GM19467 (cell line): ENCODE results near the gene DPYSL3.
A peak's percentile ranks its signal among the peaks of the same experiment; 100 is the strongest.

Source experiments
- ATAC-seq: cut with Tn5 transposase; IDR thresholded peaks from one replicate; pipeline ENCODE4 v1.9.1; 2021; ENCODE audit warnings: mild to moderate bottlenecking, moderate library complexity; ENCODE audit not compliant: unreplicated experiment

The DPYSL3 gene

GRCh38 chr5:147474140-147474539 lies 35.7 kb downstream of the DPYSL3 start:
- ATAC-seq, result no peak

DNA sequence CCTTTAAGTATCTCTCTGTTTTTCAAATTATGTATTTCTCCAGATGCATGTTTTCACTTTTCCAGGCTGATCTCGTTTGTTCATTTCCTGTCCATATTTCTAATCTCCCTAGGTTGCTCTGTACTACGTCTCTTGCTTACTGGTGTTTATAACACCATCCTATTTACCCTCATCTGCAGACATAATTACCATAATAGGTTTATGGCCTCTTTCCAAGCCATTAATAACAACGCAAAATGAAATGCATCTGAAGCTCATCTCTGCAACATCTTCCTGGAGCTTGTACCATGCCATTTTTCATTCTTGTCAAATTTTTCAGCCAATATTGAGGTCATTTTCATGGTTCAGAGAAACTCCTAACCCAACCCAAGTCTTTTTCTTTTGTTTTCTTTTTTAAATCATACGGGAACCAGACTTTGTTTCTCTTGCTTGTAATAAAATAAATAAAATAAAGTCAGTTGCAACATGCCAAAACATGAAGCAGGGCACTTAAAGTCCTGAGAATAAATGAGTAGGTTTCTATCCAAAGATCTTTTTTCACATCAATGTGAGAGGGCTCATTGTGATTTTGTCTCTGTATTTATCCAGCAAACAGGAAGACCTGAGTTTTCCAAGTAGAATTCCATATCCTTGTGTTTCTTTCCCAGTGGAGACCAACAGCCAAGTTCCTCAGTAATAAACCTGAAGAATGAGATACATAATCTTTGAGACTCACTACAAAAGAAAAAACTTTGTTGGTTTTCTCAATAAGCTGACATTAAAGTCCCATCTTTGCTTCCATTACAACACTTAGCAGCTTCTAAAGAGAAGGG lies 37.0 kb downstream of the DPYSL3 start:
- no peak for ATAC-seq

GRCh38 chr5:147467973-147468508 lies 41.8 kb downstream of the DPYSL3 start:
- no peak for ATAC-seq

GRCh38 chr5:147466360-147466980 lies 43.4 kb downstream of the DPYSL3 start:
- ATAC-seq, result no peak

- no peak for ATAC-seq
These were observed 44.1 kb downstream of the DPYSL3 start for GRCh38 chr5:147465747-147466146.

GRCh38 chr5:147464211-147464610 lies 45.7 kb downstream of the DPYSL3 start:
- no peak for ATAC-seq

- ATAC-seq, result no peak
These were observed 48.0 kb downstream of the DPYSL3 start for GRCh38 chr5:147461915-147462314.

GRCh38 chr5:147460380-147460779 lies 49.5 kb downstream of the DPYSL3 start:
- no peak for ATAC-seq

DNA sequence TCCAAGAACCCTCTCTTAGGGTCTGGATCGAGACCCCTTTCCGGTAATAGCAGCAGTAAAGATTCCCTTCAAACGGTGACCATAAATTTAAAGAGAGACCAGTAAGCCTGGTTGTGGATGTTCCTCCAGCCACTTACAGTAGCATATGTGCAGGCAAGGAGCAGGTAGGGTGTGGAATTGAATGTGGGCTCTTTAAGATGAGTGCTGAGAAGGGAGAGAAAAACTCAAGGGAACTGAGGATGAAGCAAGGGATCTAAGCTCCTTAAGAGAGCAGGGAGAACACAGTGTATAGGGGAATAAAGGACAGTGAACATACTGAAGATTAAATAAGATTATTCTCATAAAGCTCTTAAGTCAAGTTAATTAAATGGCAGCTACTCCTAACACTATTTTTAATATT lies 51.3 kb downstream of the DPYSL3 start:
- no peak for ATAC-seq

DNA sequence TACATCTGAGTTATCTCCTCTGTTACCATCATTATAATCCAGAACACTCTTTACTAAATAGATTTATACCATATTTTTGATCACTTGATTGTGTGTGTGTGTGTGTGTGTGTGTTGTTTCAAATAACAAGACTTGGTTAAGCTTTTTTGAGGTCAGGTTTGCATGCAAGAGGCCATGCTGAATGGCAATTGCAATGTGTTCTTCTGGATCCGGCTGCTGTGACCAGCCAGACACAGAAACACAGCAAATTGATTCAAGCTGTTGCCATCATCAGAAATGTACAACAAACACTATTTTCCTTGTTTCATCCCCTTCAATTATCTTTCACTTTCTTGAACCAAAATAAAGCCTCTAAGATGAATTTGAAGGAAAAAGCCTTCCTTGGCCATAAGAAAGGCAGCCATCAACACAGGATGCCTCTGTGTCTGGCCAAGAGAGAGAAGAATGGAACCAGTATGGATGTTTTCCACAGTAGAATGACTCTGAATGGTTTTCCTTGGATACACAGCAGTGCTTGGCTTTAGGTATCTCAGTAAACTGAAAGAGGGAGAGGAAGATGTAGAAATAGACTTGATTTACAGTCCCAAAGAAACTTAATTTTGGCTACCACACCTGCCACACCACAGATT lies 53.9 kb downstream of the DPYSL3 start:
- ATAC-seq, result no peak

DNA sequence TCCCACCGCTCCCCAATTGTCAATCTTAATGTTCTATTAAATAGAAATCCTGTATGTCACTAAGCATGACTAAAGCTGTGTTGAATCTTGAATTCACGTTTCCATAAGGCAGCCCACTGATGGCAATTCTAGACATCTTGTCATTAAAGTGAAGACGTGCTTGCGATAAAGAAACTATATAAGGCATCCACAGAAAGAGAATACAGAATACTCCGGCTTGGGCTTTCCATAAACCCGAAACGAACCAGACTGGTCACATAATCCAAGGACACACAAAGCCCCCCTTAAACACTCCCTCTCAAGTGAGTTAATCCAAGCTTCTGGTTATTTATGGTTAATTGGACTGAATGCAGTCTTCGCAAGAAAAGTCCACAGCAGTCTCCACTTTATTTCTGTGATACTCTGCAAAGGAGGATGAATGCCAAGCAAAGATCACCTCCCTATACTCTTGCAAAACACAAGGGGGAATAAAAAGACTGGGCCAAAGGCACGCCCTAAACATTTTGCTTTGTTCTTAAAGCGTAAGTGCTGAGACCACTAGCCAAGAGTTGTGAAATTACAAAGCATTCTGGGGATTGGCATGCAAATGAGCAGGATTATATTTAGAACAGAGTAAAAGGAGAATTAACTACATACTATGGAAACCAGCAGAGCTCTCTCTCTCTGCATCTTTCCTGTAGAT lies 54.7 kb downstream of the DPYSL3 start:
- no peak for ATAC-seq

DNA sequence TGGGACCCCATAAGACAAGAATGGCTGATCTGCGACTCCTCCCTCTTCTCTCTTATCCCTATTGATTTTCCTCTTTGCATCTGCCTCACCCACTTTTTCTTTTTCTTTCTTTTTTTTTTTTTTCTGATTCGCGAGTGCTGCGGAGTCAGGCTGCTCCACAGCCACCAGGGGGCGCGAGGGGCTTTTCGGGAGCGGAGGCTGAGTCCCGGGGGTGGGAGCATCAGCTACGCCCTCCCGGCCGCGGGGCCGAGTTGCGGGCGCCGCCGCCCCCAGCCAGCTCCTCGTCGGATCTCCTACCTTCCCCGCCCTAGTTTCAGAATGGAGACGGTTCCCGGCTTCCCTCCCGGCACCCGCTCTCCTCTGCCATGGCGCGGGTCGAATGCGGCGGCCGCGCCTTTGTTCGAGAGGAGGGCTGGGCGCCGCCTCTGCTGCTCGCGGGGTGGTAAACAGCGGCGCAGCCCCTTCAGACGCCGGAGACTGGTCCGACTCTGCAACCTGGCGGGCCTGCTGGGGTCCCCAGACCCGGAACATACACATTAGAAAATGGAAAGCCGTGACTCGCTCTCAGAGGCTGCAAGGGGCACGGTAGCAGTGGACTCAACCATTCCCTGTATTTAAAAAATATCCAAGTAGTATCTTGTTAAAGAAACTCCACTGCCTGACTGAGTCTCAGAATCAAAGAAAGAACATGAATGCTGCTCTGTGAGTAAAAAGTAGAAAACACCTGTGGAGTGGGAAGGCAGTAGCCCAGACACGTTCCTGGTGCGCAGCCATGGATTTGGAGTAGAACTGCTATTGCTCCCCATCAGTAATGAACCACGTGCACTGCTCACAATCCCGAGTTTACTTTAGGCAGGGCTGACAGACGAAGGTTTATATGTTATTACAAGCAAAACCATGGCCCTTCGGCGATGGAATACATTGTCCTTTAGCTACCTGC lies 55.7 kb downstream of the DPYSL3 start:
- peak; percentile 87 for ATAC-seq

DNA sequence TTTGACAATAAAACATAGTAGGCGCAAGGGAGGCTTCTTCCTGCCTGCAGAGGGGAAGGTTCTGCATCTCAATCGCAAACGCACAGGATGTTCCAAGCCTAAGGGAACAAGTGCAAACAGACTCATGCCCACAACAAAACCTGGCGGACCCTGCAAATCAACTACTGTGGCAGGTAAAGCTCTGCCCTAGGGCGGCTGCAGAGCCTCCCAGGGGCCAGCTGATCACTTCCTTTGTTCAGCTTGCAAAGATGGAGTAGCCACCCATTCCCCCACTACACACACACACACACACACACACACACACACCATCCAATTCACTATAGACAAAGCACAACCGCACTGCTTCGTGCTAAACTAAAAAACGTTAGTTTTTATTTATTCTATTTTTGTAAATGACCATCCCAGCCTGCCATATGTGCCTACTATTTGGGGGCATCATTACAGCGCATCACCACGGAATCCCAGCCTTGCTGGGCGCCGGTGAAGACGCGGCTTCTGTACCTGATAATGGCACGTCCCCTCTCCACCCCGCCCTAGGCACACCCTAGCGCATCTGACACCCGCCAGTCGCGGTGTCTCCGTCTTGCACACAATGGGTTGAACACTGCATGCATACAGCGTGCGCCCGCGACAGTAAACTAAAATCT lies 57.6 kb downstream of the DPYSL3 start:
- ATAC-seq, result no peak

GRCh38 chr5:147451193-147451592 lies 58.7 kb downstream of the DPYSL3 start:
- no peak for ATAC-seq

DNA sequence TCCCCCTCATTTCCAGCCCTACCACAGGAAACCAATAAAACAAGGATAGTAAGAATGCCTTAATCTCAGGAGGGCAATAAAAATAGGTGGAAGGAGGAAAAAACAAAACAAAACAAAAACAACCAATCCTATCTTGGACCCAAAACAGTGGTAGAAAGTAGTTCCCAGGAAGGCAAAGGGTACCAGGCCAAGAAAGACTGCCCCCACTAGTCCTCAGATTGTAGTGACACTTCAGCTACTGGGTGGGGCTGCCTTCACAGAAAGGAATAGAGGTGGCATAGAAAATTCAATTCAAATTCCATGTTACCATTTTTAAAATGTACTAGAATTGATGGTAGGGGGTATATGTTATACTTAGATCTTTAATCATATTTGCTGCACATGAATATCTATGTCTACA lies 59.3 kb downstream of the DPYSL3 start:
- no peak for ATAC-seq

- no peak for ATAC-seq
These were observed 61.1 kb downstream of the DPYSL3 start for GRCh38 chr5:147448766-147449165.

DNA sequence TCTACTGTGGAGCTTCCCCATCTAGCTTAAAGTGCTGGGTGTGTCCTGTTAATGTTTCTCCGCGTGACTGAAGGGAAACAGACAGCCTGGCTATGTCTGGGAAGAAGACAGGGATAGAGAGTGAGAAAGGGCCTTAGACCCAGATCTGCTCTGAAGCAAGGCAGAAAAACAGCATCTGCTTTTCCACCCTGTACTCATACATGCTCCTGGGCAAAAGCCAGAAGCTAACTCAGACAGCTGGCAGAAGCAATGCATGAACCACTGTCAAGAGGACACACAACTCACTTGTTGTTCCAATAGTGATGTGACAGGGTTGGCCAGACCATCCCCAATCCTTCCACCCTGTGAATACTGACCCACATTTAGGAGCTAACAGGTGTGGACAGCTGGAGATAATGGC lies 63.3 kb downstream of the DPYSL3 start:
- no peak for ATAC-seq

DNA sequence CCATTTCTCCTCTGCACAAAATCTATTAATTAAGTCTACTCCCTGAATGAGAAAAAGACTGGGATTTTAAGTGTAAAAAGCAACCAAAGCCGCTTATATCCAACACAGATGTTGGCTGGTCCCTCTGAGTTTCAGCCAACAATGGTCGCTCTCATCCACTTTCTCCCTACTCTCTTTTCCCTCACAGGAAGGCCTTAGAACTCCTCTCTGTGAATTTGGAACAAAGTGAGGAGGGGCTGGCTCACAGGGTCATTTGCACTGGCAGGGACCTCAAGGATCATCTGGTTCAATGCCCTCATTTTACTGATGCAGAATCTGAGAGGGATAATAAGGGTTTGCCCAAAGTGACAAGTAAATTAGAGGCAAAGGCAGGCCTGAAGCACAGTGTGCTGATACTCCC lies 64.0 kb downstream of the DPYSL3 start:
- no peak for ATAC-seq

DNA sequence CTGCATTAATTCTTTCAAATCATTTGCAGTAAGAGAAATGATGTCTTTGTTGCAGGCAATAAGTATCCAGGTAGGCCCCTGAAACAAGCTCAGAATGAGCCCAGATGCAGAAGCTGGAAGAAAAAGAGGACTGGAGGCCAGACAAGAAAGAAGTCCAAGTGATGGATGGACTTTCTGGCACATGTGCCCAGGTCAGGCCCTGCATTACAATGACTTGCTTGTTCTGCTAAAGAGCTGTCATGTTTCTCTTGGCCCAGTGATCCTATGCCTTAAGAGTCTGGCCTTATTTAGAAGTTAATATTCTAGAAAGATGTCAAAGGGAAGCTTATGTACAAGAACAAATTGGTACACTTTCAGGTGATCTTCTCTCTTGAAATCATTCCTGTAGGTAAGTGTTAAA lies 64.8 kb downstream of the DPYSL3 start:
- no peak for ATAC-seq

GRCh38 chr5:147442224-147442623 lies 67.6 kb downstream of the DPYSL3 start:
- ATAC-seq, result no peak
